Measurements from ENCODE around the gene NAGLU.
"Not testable (repeated sequence)": the region's sequence is repeated elsewhere in the genome, so short reads cannot be mapped to it uniquely, and the experiment has no call there.

The NAGLU gene

DNA sequence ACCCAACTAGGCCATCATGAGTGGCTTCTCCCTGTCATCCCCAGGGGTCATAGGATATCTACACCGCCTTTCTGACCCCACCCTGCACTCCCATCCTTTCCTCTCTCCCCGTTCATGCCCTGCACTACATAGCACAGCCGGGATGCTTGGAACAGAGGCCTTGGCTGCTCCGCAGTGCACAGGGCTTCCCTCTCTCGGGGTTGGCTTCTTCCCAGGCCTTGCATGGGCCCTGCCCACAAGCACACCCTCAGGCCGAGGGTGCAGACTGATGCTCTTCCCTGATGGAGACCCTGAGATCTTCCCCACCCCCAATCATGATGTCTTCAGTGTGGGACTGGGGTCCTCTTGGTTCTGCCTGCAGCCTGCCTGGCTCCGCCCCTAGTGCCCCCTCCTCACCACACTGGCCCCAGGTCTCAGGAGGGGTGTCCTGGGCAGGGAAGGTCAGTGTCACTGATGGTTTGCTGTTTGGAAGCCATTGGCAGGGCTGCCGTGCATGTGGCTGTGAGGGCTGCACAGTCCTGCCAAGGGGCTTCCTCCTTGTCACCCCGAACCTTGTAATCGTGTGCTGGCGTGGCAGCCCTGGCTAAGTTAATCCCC lies 14.3 kb upstream of the NAGLU start:
- no peak for DNase-seq

DNA sequence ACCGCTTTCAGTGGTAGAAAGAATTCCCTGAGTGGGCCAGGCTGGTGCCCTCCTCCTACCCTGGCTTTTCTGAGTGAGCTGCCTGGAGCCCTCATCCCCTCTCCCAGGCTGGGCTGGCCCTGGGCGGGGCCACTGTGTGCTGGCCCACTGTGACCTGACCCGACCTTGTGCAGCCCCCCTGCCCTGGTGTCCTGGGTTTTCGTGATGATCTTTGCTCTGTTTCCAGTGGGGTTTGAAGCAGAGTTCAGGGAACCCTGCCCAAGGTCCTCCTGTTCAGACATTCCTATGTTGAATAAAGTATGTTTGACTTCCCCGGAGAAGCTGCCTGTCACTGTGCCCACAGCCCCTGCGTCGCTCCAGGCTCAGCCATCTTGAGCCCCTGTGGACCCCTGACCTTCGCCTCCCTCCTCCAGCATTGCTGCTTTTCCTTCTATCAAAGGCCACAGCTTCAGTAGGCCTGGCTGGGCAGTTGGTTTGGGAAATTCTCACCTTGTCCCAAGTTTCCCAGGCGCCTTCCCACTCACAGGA lies 13.7 kb upstream of the NAGLU start:
- DNase-seq = no peak

DNA sequence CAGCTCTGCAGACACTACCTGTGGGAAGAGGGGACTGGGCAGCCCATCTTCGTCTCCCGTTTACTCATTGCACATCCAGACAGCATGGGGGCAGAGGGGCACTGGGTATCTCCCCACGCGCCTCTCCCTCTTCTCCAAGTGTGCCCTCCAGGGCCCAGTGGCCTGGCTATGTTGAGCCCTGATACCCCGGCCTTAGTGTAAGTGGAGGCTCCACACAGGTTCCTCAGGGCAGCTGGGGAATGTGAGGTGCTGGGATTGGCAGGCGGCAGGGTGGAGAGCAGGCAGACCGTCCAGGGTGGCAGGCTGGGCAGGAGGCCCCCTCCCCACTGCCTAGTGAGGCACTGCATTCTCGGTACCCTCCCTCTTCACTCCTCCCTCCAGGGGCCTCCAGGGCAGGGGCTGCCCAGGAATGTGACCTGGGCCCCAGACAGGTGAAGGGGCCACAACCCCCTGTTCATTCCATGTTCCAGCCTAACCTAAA lies 13.2 kb upstream of the NAGLU start:
- no peak for DNase-seq

DNA sequence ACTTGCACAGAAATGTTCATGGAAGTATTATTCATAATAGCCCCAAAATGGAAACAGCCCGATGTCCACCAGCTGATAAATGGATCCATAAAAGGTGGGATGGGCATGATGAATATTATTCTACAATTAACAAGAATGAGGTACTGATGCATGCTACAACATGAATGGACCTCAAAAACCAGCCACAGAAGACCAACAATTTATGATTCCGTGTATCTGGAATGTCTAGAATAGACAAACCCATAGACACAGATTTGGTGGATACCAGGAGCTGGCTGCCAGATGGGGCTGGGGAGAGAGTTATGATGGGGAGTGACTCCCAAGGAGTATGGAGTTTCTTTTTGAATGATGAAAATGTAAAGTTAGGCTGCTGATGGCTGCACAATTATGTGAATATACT lies 10.8 kb upstream of the NAGLU start:
- no peak for DNase-seq

DNA sequence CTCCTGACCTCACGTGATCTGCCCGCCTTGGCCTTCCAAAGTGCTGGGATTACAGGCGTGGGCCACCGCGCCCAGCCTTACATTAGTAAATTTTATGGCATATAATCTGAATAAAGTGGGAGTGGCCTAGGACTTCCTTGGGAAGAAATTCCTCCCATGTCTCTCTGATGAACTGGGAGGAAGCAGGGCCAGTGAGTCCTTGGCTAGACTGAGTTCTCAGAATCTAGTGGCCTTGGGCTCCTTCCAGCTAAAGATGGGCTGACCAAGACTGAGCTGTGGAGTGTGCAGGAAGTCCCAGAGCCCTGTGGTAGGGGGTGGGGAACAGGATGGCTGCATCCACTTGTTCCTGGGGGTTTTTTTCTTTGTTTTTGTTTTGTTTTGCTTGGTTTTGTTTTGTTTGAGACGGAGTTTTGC lies 10.0 kb upstream of the NAGLU start:
- DNase-seq = no peak

DNA sequence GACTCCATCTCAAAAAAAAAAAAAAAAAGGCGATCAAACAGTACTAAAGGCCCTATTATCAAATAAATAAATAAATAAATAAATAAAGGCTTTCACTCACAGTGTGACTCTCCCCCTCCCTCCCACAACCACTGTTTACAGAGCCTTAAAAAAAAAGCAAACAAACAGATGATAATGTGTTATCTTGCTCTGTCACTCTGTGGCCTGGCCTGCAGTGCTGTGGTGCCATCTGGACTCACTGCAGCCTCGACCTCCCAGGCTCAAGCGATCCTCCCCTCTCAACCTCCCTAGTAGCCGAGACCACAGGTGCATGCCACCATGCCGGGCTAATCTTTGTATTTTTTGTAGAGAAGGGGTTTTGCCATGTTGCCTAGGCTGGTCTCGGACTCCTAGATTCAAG lies 8.1 kb upstream of the NAGLU start:
- DNase-seq = no peak

DNA sequence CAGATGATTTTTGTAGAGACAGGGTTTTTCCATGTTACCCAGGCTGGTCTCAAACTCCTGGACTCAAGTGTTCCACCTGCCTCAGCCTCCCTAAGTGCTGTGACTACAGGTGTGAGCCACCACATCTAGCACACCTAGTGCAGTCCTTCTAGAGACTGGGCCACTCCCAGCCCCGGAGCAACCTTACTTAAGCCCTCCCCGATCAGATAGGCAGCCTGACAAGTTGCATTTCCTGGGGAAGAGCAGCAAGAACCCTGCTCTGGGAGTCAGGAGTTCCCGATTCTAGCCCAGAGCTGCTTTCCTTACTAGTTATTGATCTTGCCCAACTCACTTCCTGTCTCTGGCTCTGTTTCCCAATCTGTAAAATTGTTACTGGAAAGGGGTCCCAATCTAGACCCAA lies 7.0 kb upstream of the NAGLU start:
- DNase-seq = no peak

DNA sequence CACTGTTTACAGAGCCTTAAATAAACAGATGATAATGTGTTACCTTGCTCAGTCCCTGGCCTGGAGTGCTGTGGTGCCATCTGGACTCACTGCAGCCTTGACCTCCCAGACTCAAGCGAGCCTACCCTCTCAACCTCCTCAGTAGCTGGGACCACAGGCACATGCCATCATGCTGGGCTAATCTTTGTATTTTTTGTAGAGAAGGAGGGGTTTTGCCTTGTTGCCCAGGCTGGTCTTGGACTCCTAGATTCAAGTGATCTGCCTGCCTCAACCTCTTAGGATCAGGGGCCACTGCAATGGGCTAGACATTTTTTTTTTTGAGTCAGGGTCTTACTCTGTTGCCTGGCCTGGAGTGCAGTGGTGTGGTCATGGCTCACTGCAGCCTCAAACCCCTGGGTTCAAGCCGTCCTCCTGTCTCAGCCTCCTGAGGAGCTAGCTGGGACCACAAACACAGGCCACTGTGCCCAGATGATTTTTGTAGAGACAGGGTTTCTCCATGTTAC lies 5.0 kb upstream of the NAGLU start:
- peak; percentile 50 for DNase-seq

DNA sequence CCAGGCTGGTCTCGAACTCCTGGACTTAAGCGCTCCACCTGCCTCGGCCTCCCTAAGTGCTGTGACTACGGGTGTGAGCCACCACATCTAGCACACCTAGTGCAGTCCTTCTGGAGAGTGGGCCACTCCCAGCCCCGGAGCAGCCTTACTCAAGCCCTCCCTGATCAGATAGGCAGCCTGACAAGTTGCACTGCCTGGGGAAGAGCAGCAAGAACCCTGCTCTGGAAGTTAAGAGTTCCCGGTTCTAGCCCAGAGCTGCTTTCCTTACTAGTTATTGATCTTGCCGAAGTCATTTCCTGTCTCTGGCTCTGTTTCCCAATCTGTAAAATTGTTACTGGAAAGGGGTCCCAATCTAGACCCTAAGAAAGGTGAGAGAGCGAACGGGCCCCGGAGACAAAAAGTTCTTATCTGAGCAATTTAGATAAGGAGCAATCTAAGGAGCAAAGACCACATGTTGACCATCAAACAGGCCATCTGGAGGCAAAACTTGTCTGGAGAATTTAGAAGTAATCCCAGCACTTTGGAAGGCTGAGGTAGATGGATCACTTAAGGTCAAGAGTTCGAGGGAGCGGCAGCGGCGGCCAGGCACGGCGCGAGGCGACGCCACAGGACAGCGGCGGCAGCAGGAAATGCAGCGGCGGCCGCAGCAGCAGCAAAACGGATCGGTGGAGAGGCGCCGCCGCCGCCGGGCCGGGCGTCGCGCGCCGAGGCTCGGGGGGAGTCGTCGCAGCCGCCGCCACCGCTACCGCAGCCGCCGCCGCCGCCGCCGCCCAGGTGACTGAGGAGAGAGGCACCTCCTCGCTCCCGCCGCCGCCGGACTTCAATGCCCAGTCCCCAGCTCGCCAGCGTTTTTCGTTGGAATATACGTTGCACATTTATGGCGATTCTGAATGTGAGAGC lies 4.3 kb upstream of the NAGLU start:
- DNase-seq = peak; percentile 47

DNA sequence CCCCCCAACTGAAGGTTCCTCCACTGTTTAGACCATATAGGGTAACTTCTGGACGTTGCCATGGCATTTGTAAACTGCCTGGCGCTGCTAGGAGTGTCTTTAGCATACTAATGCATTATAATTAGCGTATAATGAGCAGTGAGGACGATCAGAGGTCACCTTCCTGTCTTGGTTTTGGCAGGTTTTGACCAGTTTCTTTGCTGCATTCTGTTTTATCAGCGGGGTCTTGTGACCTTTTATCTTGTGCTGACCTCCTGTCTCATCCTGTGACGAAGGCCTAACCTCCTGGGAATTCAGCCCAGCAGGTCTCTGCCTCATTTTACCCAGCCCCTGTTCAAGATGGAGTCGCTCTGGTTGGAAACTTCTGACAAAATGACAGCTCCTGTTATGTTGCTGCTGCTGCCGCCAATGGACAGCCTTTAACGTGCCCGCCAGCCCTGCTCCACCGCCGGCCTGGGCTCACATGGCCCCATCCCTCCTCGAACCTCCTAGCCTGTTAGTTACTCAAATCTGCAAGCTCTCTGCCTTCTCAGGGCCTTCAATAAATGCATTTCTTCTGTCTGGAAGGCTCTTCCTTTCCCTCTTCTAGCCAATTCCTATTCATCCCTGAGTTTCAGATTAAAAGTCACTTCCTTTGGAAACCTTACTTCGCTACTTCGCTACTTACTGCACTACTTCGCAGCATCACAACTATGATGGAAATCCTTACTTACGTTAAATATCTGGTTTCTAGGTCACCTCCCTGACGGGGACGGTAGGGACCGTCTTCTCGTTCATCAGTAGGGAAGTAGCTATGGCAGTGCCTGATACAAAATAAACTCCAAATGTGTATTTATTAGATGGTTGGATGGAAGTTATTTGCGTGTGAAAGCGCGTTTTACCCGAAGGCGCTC lies 640 bp upstream of the NAGLU start:
- peak; percentile 40 for DNase-seq

DNA sequence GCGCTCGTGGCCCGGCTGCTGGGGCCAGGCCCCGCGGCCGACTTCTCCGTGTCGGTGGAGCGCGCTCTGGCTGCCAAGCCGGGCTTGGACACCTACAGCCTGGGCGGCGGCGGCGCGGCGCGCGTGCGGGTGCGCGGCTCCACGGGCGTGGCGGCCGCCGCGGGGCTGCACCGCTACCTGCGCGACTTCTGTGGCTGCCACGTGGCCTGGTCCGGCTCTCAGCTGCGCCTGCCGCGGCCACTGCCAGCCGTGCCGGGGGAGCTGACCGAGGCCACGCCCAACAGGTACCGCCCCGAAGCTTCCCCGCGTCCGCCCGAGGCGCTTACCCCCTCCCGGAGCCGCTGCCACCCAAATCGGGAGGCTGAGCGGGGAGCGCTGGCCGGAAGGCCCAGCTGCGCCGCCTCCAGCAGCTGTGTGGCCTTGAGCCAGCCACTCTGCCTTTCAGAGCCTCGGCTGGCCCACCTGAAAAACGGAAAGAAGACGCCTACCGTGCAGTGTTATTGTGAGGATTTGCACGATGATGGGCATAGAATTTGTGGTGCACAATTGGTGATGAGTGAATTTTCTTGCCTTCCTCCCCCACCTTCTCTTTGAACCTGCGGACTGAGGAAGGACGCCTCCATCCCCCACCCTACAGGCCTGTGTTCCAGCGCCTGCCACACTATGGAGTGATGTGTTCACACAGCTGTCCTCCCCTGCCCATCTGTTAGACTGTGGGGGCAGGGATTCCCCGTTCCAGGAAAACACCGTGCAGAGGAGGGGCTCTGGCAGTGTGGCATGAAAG lies 523 bp downstream of the NAGLU start:
- peak; percentile 75 for DNase-seq

DNA sequence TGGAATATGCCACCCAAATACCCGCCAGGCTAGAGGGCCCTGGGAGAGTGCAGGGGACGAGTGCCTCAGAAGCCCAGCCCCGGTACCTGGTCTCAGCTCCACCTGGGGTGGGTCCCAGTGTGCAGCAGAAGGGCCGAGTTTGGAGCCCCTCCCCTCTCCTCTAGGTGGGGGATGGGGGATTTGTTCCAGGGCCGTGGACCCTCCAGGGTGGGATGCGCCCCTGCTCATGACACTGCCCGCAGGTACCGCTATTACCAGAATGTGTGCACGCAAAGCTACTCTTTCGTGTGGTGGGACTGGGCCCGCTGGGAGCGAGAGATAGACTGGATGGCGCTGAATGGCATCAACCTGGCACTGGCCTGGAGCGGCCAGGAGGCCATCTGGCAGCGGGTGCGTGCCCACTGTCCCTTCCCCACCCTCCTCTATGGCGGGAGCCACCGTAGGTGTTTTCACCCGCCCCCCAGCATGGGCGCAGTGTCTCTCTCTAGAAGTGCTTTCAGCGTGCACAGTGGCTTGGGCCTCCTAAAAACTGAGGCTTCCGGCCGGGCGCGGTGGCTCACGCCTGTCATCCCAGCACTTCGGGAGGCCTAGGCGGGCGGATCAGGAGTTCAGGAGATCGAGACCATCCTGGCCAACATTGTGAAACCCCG lies 1.2 kb downstream of the NAGLU start:
- no peak for DNase-seq

DNA sequence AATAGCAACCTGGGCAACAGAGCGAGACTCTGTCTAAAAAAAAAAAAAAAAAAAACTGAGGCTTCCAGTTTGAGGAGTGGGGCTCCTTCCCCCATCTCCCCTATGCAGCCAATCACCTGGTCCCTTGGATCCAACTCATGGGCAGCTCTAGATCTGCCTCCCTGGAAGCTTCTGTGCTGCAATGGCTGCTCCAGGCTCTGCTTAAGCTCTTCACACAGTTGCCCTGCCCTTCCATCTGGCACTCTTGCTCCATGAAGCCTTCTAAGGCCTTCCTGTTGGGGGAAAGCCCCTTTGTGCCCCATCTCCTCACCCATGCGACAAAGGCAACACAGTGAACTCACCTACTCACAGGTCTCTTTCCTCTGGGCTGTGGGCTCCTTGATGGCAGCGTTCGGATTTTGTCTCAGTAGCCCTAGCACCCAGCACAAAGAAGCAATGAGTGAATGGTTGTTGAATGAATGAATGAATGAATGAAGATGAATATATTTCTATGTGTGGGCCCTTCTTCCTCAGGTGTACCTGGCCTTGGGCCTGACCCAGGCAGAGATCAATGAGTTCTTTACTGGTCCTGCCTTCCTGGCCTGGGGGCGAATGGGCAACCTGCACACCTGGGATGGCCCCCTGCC lies 1.9 kb downstream of the NAGLU start:
- no peak for DNase-seq

DNA sequence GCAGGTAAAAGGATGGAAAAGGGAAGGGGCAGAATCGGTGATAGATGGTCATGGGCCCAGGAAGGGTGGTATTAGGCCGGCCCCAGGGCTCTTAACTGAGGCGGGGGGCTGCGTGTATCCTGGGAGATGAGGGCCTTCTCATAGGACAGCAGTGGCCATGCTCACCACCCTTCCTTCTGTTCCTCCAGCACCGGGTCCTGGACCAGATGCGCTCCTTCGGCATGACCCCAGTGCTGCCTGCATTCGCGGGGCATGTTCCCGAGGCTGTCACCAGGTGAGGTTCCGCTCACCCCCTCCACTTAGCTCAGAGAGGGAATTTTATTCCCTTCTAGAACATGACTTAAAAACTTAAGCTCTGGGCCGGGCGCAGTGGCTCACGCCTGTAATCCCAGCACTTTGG lies 2.4 kb downstream of the NAGLU start:
- no peak for DNase-seq

DNA sequence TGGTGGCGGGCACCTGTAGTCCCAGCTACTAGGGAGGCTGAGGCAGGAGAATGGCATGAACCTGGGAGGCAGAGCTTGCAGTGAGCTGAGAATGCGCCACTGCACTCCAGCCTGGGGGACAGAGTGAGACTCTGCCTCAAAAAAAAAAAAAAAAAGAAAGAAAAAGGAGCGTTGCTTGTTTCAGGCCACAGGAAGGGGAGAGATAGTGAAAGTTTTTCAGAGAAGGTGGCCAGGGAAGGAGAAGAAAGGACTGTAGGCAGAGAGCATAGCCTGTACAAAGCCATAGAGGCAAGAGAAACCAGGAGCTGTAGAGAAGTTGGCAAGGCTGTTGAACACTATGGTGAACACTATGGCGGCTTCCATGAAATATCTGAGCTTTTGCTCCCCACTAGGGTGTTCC lies 4.5 kb downstream of the NAGLU start:
- not testable (repeated sequence) for DNase-seq

DNA sequence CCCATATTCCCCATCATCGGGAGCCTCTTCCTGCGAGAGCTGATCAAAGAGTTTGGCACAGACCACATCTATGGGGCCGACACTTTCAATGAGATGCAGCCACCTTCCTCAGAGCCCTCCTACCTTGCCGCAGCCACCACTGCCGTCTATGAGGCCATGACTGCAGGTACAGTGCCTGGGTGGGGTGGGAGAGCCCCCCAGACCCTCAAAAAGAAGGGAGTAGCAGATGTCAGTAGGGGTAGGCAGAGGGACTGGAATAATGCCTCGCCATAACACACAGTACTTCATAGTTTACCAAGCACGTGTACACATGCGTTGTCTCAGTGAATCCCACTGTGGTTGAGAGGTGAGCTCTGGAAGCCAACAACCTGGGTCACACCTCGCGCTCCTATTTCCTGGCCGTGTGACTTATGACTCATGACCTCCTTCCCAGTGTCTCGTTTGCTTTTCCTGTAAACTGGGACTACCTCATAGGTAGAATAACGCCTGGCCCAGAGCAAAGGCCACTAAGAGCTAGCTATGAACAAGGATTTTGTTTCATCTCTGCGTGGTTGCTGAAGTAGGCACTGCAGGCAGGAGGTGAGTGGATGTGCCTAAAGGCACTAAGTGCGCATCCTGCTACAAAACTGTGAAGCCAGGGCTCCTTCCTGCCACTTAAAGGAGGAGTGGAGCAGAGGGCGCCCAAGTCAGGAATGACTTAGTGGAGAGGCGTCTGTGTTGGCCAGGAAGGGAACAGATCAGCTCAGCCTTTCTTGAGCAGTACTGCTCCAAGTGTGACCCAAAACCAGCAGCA lies 5.2 kb downstream of the NAGLU start:
- DNase-seq = no peak

DNA sequence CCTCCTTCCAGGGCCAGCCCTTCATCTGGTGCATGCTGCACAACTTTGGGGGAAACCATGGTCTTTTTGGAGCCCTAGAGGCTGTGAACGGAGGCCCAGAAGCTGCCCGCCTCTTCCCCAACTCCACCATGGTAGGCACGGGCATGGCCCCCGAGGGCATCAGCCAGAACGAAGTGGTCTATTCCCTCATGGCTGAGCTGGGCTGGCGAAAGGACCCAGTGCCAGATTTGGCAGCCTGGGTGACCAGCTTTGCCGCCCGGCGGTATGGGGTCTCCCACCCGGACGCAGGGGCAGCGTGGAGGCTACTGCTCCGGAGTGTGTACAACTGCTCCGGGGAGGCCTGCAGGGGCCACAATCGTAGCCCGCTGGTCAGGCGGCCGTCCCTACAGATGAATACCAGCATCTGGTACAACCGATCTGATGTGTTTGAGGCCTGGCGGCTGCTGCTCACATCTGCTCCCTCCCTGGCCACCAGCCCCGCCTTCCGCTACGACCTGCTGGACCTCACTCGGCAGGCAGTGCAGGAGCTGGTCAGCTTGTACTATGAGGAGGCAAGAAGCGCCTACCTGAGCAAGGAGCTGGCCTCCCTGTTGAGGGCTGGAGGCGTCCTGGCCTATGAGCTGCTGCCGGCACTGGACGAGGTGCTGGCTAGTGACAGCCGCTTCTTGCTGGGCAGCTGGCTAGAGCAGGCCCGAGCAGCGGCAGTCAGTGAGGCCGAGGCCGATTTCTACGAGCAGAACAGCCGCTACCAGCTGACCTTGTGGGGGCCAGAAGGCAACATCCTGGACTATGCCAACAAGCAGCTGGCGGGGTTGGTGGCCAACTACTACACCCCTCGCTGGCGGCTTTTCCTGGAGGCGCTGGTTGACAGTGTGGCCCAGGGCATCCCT lies 7.4 kb downstream of the NAGLU start:
- no peak for DNase-seq

DNA sequence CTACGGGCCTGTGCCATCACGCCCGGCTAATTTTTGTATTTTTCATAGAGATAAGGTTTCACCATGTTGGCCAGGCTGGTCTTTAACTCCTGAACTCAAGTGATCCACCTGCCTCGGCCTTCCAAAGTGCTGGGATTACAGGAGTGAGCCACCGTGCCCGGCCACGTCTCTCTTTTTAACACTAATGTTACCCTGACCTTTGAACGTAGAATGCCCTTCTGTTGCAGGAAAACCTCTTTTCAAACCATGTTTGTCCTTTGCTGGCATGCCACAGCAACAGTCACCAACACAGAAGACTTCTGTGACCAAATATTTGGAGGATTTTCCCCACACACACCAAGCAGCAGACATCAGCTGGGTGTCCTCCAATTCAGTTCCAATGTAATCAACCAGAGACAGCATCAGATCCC lies 8.8 kb downstream of the NAGLU start:
- no peak for DNase-seq

Data from NCI-H510A treated with DMSO at 0.1 percent for 48 hours (cell line).